K562 (cell line): Measurements from ENCODE around the gene ALDH1A2. TPM values are rescaled to one million over a fixed set of nuclear protein-coding genes. Genes with fewer than 3 reads are reported as not detected.
A peak's percentile ranks its signal among the peaks of the same experiment; 100 is the strongest.

Source experiments
- ATAC-seq: fragments of 200-7000 bp; cut with Tn5 transposase; 3 replicates; pipeline ENCODE4 v1.9.1; 2020; ENCODE audit warnings: moderate library complexity
- BruUV-seq: library from RNA; stranded (reverse); fragments of 400-500 nt; replicated peaks from 2 replicates; lab custom pipeline; 2021; lab: Mats Ljungman, UMichigan
- CTCF ChIA-PET: fragments of 300-600 bp; formaldehyde crosslinking; extraction: SDS; loops from one replicate; lab custom pipeline; 2021; ENCODE audit warnings: low intra/inter-chr PET ratio; lab: Yijun Ruan, JAX
- POLR2A ChIA-PET: fragments of 300-600, 350-650 bp; sonication (Branson Sonifier 250); formaldehyde crosslinking; extraction: SDS; loops from one replicate; lab custom pipeline; 2021; ENCODE audit warnings: antibody characterized with exemption, inconsistent platforms; lab: Yijun Ruan, JAX
- DNase-seq, 4 experiments: peaks; one replicate each; pipeline versions ENCODE4 v3.0.0 to v3.0.0-alpha.2; 2011 to 2018; ENCODE audit warnings: low spot score in 3 of 4, mixed read lengths in 3 of 4; ENCODE audit errors: extremely low read depth in 1 of 4
- FAIRE-seq: peaks from 2 replicates; lab custom pipeline; 2011; peaks lifted over from hg19 to GRCh38; lab: Jason Lieb, UNC
- H2AFZ ChIP-seq: 2 replicates; pipeline ENCODE4 v1.6.0; 2011; ENCODE audit warnings: low read depth, low read length, control low read depth, inconsistent platforms
- H3K27ac ChIP-seq: fragments of 200-600 bp; 3 replicates; pipeline ENCODE4 v1.8.0; 2011; ENCODE audit warnings: low read depth, mild to moderate bottlenecking, control low read depth, inconsistent platforms, low read length, moderate library complexity, mixed read lengths; ENCODE audit errors: extremely low read depth
- H3K27me3 ChIP-seq, 2 experiments: fragments of 300-600 bp in 1 of 2; 2 replicates in 1 of 2; 3 replicates in 1 of 2; pipeline versions ENCODE4 v1.6.0 to v1.8.0; 2011; ENCODE audit warnings: inconsistent platforms in 2 of 2, low read length in 2 of 2, mild to moderate bottlenecking in 1 of 2, mixed read lengths in 1 of 2, moderate library complexity in 1 of 2; ENCODE audit not compliant: control insufficient read depth in 2 of 2, insufficient read depth in 2 of 2
- H3K36me3 ChIP-seq: fragments of 300-600 bp; 3 replicates; pipeline ENCODE4 v1.8.0; 2011; ENCODE audit warnings: mild to moderate bottlenecking, low read length, inconsistent platforms; ENCODE audit not compliant: control insufficient read depth, insufficient read depth
- H3K4me1 ChIP-seq, 2 experiments: fragments of 200-600 bp in 1 of 2; replicated peaks in 1 of 2; 2 replicates in 1 of 2; 3 replicates in 1 of 2; pipeline versions ENCODE4 v1.5.1 to v1.8.0; 2011; ENCODE audit warnings: inconsistent platforms in 2 of 2, low read length in 2 of 2, mild to moderate bottlenecking in 1 of 2, mixed read lengths in 1 of 2, moderate library complexity in 1 of 2; ENCODE audit not compliant: control insufficient read depth in 2 of 2, insufficient read depth in 2 of 2
- H3K4me2 ChIP-seq: 2 replicates; pipeline ENCODE4 v1.6.1; 2011; ENCODE audit warnings: low read length, control low read depth, inconsistent platforms, mixed read lengths; ENCODE audit not compliant: insufficient read depth
- H3K4me3 ChIP-seq: fragments of 200-600 bp; sonication (generic), shearing (Covaris generic); 2 replicates; pipeline ENCODE4 v1.5.1; 2016; ENCODE audit warnings: control low read depth, inconsistent platforms
- H3K79me2 ChIP-seq: fragments of 200-600 bp; 3 replicates; pipeline ENCODE4 v1.8.0; 2011; ENCODE audit warnings: low read length, inconsistent platforms; ENCODE audit not compliant: control insufficient read depth, insufficient read depth
- H3K9ac ChIP-seq, 2 experiments: 2 replicates each; pipeline versions ENCODE4 v1.6.0 to v1.6.1; 2011; ENCODE audit warnings: low read depth in 2 of 2, low read length in 2 of 2, control low read depth in 1 of 2, inconsistent platforms in 1 of 2, mild to moderate bottlenecking in 1 of 2, mixed read lengths in 1 of 2; ENCODE audit not compliant: insufficient read depth in 1 of 2
- H3K9me1 ChIP-seq: one replicate; pipeline ENCODE4 v1.6.0; 2011; ENCODE audit warnings: inconsistent platforms, mild to moderate bottlenecking, low read length, moderate library complexity; ENCODE audit not compliant: control insufficient read depth, insufficient read depth
- H3K9me3 ChIP-seq: replicated peaks from 2 replicates; pipeline ENCODE4 v1.5.1; 2011; ENCODE audit warnings: low read depth, low read length, inconsistent platforms; ENCODE audit not compliant: control insufficient read depth, insufficient read depth
- H4K20me1 ChIP-seq: replicated peaks from 2 replicates; pipeline ENCODE4 v1.6.1; 2011; ENCODE audit warnings: low read length, inconsistent platforms, mixed read lengths; ENCODE audit not compliant: control insufficient read depth, insufficient read depth
- NFXL1 ChIP-seq: fragments of 450-650 bp; formaldehyde crosslinking; IDR thresholded peaks from 2 replicates; pipeline ENCODE4 v1.4.0; 2021; ENCODE audit warnings: mild to moderate bottlenecking
- NFYB ChIP-seq: IDR thresholded peaks from 2 replicates; pipeline ENCODE4 v1.6.1; 2011; ENCODE audit warnings: mild to moderate bottlenecking, moderate library complexity; ENCODE audit not compliant: insufficient read length; ENCODE audit errors: extremely low read depth
- SLC30A9 ChIP-seq: fragments of 250-450 bp; sonication (Bioruptor Pico); IDR thresholded peaks from 2 replicates; pipeline ENCODE4 v1.8.0; 2022; ENCODE audit warnings: mild to moderate bottlenecking, moderate library complexity
- WGBS: fragments of 100-300 bp; shearing (Covaris generic); methylation state at CpG from one replicate; pipeline ENCODE4 v1.1.6; 2016; ENCODE audit warnings: low coverage, mixed read lengths; ENCODE audit not compliant: insufficient coverage; ENCODE audit errors: missing lambda C conversion rate; 5-methylcytosine and 5-hydroxymethylcytosine counted together
- in situ Hi-C: fragments of 300-500 bp; cut with MboI; formaldehyde crosslinking; loops from 4 replicates; pipeline ENCODE4 v1.15.0; 2018; ENCODE audit warnings: inconsistent platforms, mixed read lengths
- intact Hi-C: fragments of 100-400 bp; cut with micrococcal nuclease; formaldehyde crosslinking; loops from 2 replicates; pipeline ENCODE4 v1.14.2; 2022
- polyA plus RNA-seq, 8 experiments: library from polyadenylated mRNA; depleted of rRNA in 4 of 8; stranded (reverse) in 5 of 8; unstranded in 3 of 8; fragments of >200 nt; fragmentation: Nextera tagmentation in 2 of 8; fragmentation: Illumina TruSeq in 1 of 8; extraction: Ambion mirVana in 2 of 8; extraction: Trizol in 1 of 8; gene quantifications; 2 replicates each; pipeline versions ENCODE4 v1.2.1 to v1.2.3, GENCODE V29; 2011 to 2014; ENCODE audit warnings: inconsistent platforms in 1 of 8, missing spikeins in 1 of 8
- total RNA-seq, 7 experiments: library from RNA; depleted of rRNA in 6 of 7; stranded (reverse); fragments of >200 nt in 6 of 7; fragmentation: Illumina TruSeq in 2 of 7; extraction: Trizol in 2 of 7; gene quantifications; 2 replicates each; pipeline versions ENCODE4 v1.2.1 to v1.2.3, GENCODE V29; 2011 to 2021; ENCODE audit warnings: low replicate concordance in 1 of 7
- TF ChIP-seq, protein P1 (sequence below), 2 experiments: fragments of 450-650 bp in 1 of 2; sonication (generic) in 1 of 2; formaldehyde crosslinking in 1 of 2; IDR thresholded peaks; 2 replicates each; pipeline versions ENCODE4 v1.7.1 to v1.9.0; 2016 to 2022; ENCODE audit warnings: inconsistent platforms in 1 of 2, mild to moderate bottlenecking in 1 of 2, missing genetic modification reagents in 1 of 2

Gene ALDH1A2
- total and polyA plus RNA-seq, 9 of the 15 experiments (the other 6 are each of a cell fraction or from before 2014, with no cell fraction given): 115 to 393 (median 333) TPM

DNA sequence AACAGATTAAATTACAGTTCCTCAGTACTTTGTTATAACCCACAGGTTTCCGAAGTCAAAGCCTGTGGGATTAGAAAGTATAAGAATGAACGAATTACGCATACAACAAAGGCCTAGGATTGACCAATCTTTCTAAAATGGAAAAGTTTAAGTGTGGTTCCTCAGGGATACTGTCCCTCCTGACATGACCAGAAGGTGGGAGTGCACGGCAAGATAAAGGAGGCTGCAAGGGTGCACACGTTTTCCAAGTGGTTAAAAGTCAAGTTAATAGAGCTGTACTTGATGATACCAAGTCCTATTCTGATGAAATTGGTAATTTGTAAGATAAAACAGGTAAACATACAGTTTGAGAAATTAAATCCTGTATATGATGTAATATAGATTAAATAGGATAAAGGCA, 96.2 kb downstream of the ALDH1A2 start:
- 68% methylated on average over 5 of the region's 5 CpGs for WGBS
- no peak overlapping the region for H3K4me3 ChIP-seq
- no peak for FAIRE-seq
- TF ChIP-seq NFYB (no peak), NFXL1 (CRISPR knock-in tag) (no peak), SLC30A9 (CRISPR knock-in tag) (no peak)
- TF ChIP-seq, protein P1, sequence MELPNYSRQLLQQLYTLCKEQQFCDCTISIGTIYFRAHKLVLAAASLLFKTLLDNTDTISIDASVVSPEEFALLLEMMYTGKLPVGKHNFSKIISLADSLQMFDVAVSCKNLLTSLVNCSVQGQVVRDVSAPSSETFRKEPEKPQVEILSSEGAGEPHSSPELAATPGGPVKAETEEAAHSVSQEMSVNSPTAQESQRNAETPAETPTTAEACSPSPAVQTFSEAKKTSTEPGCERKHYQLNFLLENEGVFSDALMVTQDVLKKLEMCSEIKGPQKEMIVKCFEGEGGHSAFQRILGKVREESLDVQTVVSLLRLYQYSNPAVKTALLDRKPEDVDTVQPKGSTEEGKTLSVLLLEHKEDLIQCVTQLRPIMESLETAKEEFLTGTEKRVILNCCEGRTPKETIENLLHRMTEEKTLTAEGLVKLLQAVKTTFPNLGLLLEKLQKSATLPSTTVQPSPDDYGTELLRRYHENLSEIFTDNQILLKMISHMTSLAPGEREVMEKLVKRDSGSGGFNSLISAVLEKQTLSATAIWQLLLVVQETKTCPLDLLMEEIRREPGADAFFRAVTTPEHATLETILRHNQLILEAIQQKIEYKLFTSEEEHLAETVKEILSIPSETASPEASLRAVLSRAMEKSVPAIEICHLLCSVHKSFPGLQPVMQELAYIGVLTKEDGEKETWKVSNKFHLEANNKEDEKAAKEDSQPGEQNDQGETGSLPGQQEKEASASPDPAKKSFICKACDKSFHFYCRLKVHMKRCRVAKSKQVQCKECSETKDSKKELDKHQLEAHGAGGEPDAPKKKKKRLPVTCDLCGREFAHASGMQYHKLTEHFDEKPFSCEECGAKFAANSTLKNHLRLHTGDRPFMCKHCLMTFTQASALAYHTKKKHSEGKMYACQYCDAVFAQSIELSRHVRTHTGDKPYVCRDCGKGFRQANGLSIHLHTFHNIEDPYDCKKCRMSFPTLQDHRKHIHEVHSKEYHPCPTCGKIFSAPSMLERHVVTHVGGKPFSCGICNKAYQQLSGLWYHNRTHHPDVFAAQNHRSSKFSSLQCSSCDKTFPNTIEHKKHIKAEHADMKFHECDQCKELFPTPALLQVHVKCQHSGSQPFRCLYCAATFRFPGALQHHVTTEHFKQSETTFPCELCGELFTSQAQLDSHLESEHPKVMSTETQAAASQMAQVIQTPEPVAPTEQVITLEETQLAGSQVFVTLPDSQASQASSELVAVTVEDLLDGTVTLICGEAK (IDR thresholded peaks at IDR 0.05): no peak
- TF ChIP-seq, protein P1 (CRISPR knock-in tag; IDR thresholded peaks at IDR 0.05): no peak

More for the DNA sequence above, 96.2 kb downstream of the ALDH1A2 start:
- CTCF ChIA-PET: interaction anchor here (0.6 to 2.5 kb wide), 4 partner anchors 98 to 827 kb away, joined by 3 to 13 read pairs (median 4); no protein-coding TSS in a partner anchor
- no peaks in the 10 kb centered on the region for H3K9me3 ChIP-seq
- H3K27me3 ChIP-seq: no peaks in the 10 kb centered on the region
- H3K27ac ChIP-seq: no peak overlapping the region
- H3K4me2 ChIP-seq: no peak overlapping the region
- H3K9ac ChIP-seq: no peak overlapping the region
- intact Hi-C loops: loop anchor here (5.0 kb wide), 1 partner anchor 98 kb away; the partner anchor contains the start of gene ALDH1A2
- DNase-seq: no peak
- no peaks in the 10 kb centered on the region for H4K20me1 ChIP-seq
- peak; percentile 71 for ATAC-seq
- H3K9me1 ChIP-seq: peaks cover 2% of the 10 kb centered on the region
- peaks cover 73% of the 10 kb centered on the region for H3K36me3 ChIP-seq
- in situ Hi-C loops: no loop called here
- no peaks in the 10 kb centered on the region for H3K4me1 ChIP-seq
- H3K79me2 ChIP-seq: no peaks in the 10 kb centered on the region
- H2AFZ ChIP-seq: no peak overlapping the region
- BruUV-seq: no TSS peak
- POLR2A ChIA-PET: interaction anchor here (0.7 to 0.8 kb wide), 2 partner anchors 9 to 15 kb away, joined by 4 to 5 read pairs; no protein-coding TSS in a partner anchor
